ENCODE data around the gene RAD9A.

Gene RAD9A

GRCh38 chr11:67364783-67365722 lies 26.7 kb upstream of the RAD9A start:
- CTCF ChIA-PET, result no interaction called here
- no peak for DNase-seq (ENCODE audit: extremely low spot score)
- TF ChIP-seq FOXK2 (IDR thresholded peaks at IDR 0.05) (no peak), HDGF (IDR thresholded peaks at IDR 0.05; ENCODE audit: borderline replicate concordance) (no peak)
- POLR2A ChIA-PET, result interaction anchor here (1.0 to 1.2 kb wide), 2 partner anchors 36 to 509 kb away, joined by 3 to 4 read pairs; partner anchors contain the start of gene PPP1CA

GRCh38 chr11:67365736-67366444 lies 25.9 kb upstream of the RAD9A start:
- CTCF ChIA-PET, result interaction anchor here (0.6 kb wide), 1 partner anchor 15 kb away, joined by 3 read pairs; no protein-coding TSS in a partner anchor
- TF ChIP-seq TARDBP (IDR thresholded peaks at IDR 0.05), result no peak
- no peak for TF ChIP-seq HDGF (IDR thresholded peaks at IDR 0.05; ENCODE audit: borderline replicate concordance)
- no peak for TF ChIP-seq SUZ12 (IDR thresholded peaks at IDR 0.05)
- TF ChIP-seq FOXA1 (IDR thresholded peaks at IDR 0.05), result no peak
- no peak for TF ChIP-seq BHLHE40 (IDR thresholded peaks at IDR 0.05; ENCODE audit: borderline replicate concordance)
- no peak for TF ChIP-seq ARNT (IDR thresholded peaks at IDR 0.05)
- no peak for TF ChIP-seq ELF4 (IDR thresholded peaks at IDR 0.05)
- TF ChIP-seq L3MBTL2 (conservative IDR thresholded peaks at IDR 0.05), result no peak
- TF ChIP-seq PKNOX1 (IDR thresholded peaks at IDR 0.05), result no peak
- TF ChIP-seq NFRKB (IDR thresholded peaks at IDR 0.05), result no peak
- no peak for TF ChIP-seq LEF1 (IDR thresholded peaks at IDR 0.05; ENCODE audit: borderline replicate concordance)
- no peak for DNase-seq (ENCODE audit: extremely low spot score)
- POLR2A ChIA-PET, result interaction anchor here (1.0 kb wide), 1 partner anchor 35 kb away, joined by 4 read pairs; the partner anchor contains the start of gene PPP1CA

- POLR2A ChIA-PET, result no interaction called here
- TF ChIP-seq CTBP1 (IDR thresholded peaks at IDR 0.05; ENCODE audit: borderline replicate concordance) (no peak), ELF4 (IDR thresholded peaks at IDR 0.05) (no peak), ZNF384 (IDR thresholded peaks at IDR 0.05) (no peak), SUZ12 (IDR thresholded peaks at IDR 0.05) (no peak), L3MBTL2 (conservative IDR thresholded peaks at IDR 0.05) (no peak), BHLHE40 (IDR thresholded peaks at IDR 0.05; ENCODE audit: borderline replicate concordance) (no peak), SP1 (IDR thresholded peaks at IDR 0.05) (no peak)
- CTCF ChIA-PET, result no interaction called here
- DNase-seq (ENCODE audit: extremely low spot score), result no peak
Observed at GRCh38 chr11:67366546-67366945, 25.2 kb upstream of the RAD9A start.

GRCh38 chr11:67366961-67367760 lies 24.6 kb upstream of the RAD9A start:
- no peak for DNase-seq (ENCODE audit: extremely low spot score)
- ChIA-PET CTCF (interaction anchor here (1.0 kb wide), 1 partner anchor 16 kb away, joined by 4 read pairs; no protein-coding TSS in a partner anchor), POLR2A (no interaction called here)
- TF ChIP-seq SP1 (IDR thresholded peaks at IDR 0.05) (no peak), PKNOX1 (IDR thresholded peaks at IDR 0.05) (no peak), BHLHE40 (IDR thresholded peaks at IDR 0.05; ENCODE audit: borderline replicate concordance) (no peak), ELF4 (IDR thresholded peaks at IDR 0.05) (no peak), SUZ12 (IDR thresholded peaks at IDR 0.05) (no peak), HDGF (IDR thresholded peaks at IDR 0.05; ENCODE audit: borderline replicate concordance) (no peak), CTBP1 (IDR thresholded peaks at IDR 0.05; ENCODE audit: borderline replicate concordance) (no peak), ZNF384 (IDR thresholded peaks at IDR 0.05) (no peak), FOXK2 (IDR thresholded peaks at IDR 0.05) (no peak), TARDBP (IDR thresholded peaks at IDR 0.05) (no peak)

GRCh38 chr11:67367761-67368227 lies 24.0 kb upstream of the RAD9A start:
- TF ChIP-seq ELF4 (IDR thresholded peaks at IDR 0.05), result no peak
- no peak for TF ChIP-seq SUZ12 (IDR thresholded peaks at IDR 0.05)
- TF ChIP-seq LEF1 (IDR thresholded peaks at IDR 0.05; ENCODE audit: borderline replicate concordance), result no peak
- no peak for TF ChIP-seq HDGF (IDR thresholded peaks at IDR 0.05; ENCODE audit: borderline replicate concordance)
- TF ChIP-seq PKNOX1 (IDR thresholded peaks at IDR 0.05), result no peak
- no peak for TF ChIP-seq FOXK2 (IDR thresholded peaks at IDR 0.05)
- no peak for TF ChIP-seq BHLHE40 (IDR thresholded peaks at IDR 0.05; ENCODE audit: borderline replicate concordance)
- TF ChIP-seq SP1 (IDR thresholded peaks at IDR 0.05), result no peak
- ChIA-PET POLR2A (no interaction called here), CTCF (interaction anchor here (1.0 kb wide), 1 partner anchor 17 kb away, joined by 4 read pairs; no protein-coding TSS in a partner anchor)
- DNase-seq (ENCODE audit: extremely low spot score), result no peak

GRCh38 chr11:67368621-67369020 lies 23.2 kb upstream of the RAD9A start:
- ChIA-PET CTCF (interaction anchor here (4.0 kb wide), 1 partner anchor 14 kb away, joined by 25 read pairs; no protein-coding TSS in a partner anchor), POLR2A (no interaction called here)
- TF ChIP-seq L3MBTL2 (conservative IDR thresholded peaks at IDR 0.05) (no peak), FOXM1 (IDR thresholded peaks at IDR 0.05; ENCODE audit: borderline replicate concordance) (no peak), ARNT (IDR thresholded peaks at IDR 0.05) (no peak), FOXA1 (IDR thresholded peaks at IDR 0.05) (no peak), HDGF (IDR thresholded peaks at IDR 0.05; ENCODE audit: borderline replicate concordance) (no peak), TARDBP (IDR thresholded peaks at IDR 0.05) (no peak), LEF1 (IDR thresholded peaks at IDR 0.05; ENCODE audit: borderline replicate concordance) (no peak), BHLHE40 (IDR thresholded peaks at IDR 0.05; ENCODE audit: borderline replicate concordance) (no peak), SUZ12 (IDR thresholded peaks at IDR 0.05) (no peak), CTBP1 (IDR thresholded peaks at IDR 0.05; ENCODE audit: borderline replicate concordance) (no peak), NFRKB (IDR thresholded peaks at IDR 0.05) (no peak), ZNF384 (IDR thresholded peaks at IDR 0.05) (no peak), ELF4 (IDR thresholded peaks at IDR 0.05) (no peak), SP1 (IDR thresholded peaks at IDR 0.05) (no peak), FOXK2 (IDR thresholded peaks at IDR 0.05) (no peak), PKNOX1 (IDR thresholded peaks at IDR 0.05) (no peak)
- no peak for DNase-seq (ENCODE audit: extremely low spot score)

Data from HEK293T (cell line).